Measurements from ENCODE around the gene CDH2. TPM values are rescaled to one million over a fixed set of nuclear protein-coding genes. Genes with fewer than 3 reads are reported as not detected.
A peak's percentile ranks its signal among the peaks of the same experiment; 100 is the strongest.

CDH2 gene
- 1 to 10 TPM in 11 of 12 donors, not detected in 1; 3.0 to 8.3 (median 5.7) TPM for polyA plus RNA-seq (ENCODE audit: insufficient read length in 12 of 12)
- long read RNA-seq, donor 1, full-length matches to known transcripts, result 2 of 2 reads
- long read RNA-seq, donor 1, partial matches to known transcripts, result 0 of 2 reads
- long read RNA-seq, donor 1, other reads (novel, unspliced or antisense), result 0 of 2 reads
- long read RNA-seq, donor 2, result 0 reads
- long read RNA-seq, donor 3, result 0 reads
- long read RNA-seq, donor 4, result 0 reads
- long read RNA-seq, donor 5, result 0 reads
- long read RNA-seq, donor 6, result 0 reads
- long read RNA-seq, donor 7, result 0 reads
- long read RNA-seq, donor 8, result 0 reads
- long read RNA-seq, donor 9, result 0 reads
- long read RNA-seq, donor 10, result 0 reads
- long read RNA-seq, donor 11, result 0 reads

GRCh38 chr18:28176948-28177827, at the start of gene CDH2:
CDH2 (minus strand) TSS chr18:28177130; CDS start chr18:28177022, 108 bp downstream.
- DNase-seq, result peak; percentile 80

DNA sequence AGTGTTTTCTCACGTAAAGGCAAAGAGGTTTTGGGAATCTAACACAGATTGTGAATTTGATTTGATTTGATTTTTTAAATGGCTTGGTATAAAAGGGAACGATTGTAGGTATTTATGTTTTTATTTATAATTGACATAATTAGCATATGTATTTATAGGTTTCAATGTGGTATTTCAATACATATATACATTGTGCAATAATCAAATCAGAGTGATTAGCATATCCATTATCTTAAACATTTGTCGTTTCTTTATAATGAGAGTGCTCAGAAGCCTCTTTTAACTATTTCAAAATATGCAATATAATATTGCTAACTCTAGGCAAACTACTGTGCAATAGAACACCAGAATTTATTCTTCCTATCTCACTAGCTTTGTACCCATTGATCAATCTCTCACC, 35.1 kb upstream of the CDH2 start:
- DNase-seq, result no peak

GRCh38 chr18:28208712-28209265, 31.9 kb upstream of the CDH2 start:
- no peak for DNase-seq

DNA sequence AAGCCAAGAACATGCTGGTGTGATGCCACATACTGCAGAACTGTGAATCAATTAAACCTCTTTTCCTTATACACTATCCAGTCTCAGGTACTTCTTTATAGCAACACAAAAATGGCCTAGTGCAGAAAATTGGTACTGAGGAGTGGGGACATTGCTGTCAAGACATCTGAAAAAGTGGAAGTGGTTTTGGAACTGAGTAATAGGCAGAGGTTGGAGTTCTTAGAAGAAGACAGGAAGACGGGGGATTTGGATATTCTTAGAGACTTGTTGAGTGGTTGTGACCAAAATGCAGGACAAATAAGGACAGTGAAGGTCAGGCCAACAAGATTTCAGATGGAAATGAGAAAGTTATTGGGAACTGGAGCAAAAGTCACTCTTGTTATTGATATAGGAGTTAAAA, 31.3 kb upstream of the CDH2 start:
- DNase-seq, result no peak

DNA sequence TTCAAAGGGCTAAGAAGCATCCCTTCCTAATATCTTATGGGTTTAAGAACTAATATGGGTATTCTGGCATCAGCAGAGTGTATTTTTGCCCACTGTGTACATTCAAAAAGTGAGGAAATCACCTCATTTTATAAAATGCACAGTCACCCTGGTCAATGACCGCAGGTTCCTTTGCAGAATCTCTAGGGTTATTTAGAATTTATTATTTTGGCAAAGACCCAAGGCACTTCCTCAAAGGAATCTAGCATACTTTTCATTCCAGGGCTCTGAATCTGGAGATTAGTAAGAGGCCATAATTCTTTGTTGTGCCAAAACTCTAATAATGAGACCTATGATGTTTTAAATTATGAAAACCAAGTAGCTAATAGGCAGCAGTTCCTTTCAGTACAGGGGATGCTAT, 27.2 kb upstream of the CDH2 start:
- DNase-seq, result no peak

DNA sequence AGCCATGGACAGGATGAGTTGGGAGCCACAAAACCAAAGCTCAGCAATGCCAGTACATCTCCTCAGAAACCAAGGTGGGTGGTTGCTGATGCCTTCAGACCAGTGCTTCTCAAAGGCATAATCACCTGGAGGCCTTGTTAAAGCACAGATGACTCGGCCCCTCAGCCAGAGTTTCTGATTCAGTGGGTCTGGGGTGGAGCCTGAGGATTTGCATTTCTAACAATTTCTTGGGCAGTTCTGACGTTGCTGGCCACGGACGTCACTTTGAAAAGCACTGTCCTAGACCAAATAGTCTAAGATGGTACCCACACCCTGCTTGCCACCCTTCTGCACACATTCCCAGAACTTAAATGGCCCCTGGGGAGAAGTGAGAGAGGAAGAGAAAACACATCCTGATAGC, 24.1 kb upstream of the CDH2 start:
- DNase-seq, result no peak

DNA sequence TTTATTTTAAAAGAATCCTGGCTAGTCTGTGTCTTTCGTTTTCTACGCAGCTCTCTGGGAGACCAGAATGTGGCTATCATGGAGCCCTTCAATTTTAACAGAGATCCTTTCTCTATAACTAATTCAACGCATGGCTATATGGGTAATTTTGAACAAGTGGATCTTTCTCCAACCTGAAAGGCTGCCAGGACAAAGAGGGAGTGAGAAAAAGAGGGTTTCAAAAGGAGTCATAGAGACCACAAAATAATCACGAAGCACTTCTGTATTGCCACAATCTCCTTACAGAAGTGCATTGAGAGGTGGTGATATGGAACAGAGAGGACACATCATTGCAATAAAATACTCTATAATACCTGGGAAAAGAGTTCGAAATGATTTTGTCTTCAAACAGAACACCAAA, 21.7 kb upstream of the CDH2 start:
- DNase-seq, result no peak

DNA sequence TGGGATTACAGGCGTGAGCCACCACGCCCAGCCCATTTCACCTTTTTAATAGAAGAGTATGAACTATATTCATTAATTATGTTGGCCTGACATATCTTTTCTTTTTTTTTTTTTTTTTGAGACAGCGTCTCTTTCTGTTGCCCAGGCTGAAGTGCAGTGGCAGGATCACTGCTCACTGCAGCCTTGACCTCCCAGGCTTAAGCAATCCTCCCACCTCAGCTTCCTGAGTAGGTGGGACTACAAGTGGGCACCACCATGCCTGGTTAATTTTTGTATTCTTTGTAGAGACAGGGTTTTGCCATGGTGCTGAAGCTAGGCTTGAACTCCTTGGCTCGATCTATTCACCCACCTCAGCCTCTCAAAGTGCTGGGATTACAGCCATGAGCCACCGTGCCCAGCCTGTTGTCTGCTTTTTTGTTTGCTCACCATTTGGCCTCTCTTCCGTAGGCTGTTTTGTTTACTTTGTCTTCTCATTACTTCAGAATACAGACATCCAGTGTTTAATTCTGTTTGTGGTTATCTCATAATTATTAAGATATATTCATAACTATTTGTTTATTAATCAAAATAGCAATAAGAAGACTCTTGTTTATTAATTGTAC, 16.3 kb upstream of the CDH2 start:
- no peak for DNase-seq

DNA sequence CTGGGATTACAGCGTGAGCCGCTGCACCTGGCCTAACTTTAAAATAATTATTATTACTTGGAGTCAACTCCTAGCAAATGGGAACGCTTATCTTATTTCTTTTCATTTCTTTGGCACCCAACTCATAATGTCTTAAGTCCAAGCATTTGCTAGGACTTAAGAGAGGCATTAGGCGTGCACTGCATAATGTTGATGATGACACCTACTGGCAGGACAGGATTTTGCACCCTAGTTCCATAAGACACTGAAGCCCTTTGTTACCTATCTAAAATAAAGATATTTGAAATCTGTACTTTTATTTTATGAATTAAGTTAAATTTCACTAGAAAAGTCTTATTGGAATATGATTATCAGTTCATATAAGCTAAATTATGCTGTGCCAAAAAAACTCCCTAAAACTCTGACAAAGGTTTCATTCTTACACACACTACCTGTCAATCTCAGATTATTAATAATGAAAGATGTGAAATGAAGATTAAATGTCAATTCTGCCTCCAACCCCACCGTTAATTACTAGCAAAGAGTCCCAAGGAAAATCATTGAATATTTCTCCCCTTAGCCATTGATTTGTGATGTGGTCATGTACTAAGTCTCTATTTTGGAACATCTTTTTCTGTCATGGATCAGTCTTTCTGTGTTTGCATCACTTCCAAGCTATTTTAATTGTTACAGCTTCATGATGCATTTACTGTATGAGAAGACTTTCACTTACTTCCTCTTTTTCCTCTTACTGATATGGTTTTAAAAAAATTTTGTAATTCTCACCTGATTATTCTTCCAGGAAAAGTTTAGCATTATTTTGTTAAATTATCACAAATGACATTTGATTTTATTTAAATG, 12.7 kb upstream of the CDH2 start:
- DNase-seq, result no peak

DNA sequence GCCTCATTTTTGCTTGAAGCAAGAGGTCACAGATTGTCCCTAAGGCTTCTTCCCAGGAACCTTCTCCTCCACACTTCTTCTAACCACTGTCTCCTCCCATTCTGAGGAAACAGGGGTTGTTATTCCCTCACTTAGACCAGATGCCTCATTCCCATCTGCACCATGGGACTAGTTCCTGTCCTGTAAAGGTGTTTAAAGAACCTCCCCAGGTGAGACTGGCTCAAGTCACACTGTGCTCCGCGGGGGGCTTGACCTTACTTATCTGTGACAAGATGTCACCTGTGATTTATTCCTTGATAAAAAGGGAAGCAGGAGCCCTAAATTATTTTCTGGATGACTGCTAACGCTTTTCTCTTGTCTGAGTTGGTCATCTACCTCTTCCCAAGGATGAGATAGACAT, 8.2 kb upstream of the CDH2 start:
- no peak for DNase-seq

DNA sequence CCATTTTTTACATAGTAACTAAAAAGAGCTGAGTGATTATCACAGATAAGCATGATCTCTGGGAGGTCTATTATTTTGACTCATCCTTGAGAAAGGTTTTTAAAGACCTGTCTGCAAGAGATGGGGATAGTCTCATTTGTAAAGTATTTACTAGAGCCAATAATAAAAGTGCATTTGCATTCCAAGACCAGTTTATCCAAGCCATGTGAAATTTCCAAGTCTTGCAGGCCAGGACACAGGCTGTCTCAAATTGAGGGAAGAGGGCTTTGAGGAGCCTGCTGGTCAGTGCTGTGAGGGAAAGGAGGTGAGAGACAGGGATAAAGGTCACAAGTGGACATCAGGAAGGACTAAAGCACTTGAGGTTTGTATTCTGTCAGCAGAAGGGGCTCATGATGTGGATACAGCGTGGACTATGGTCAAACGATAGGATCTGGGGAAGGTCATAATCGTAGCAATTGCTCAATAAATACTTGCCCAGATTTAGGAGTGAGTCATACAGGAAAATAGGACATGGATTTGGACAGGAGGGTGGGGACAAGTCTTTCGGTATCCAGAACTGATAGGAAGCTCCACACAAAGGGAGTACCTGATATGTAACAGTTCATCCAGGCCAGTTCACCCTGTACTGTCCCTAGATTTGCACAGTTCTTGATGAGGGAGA, 6.6 kb upstream of the CDH2 start:
- DNase-seq, result no peak

DNA sequence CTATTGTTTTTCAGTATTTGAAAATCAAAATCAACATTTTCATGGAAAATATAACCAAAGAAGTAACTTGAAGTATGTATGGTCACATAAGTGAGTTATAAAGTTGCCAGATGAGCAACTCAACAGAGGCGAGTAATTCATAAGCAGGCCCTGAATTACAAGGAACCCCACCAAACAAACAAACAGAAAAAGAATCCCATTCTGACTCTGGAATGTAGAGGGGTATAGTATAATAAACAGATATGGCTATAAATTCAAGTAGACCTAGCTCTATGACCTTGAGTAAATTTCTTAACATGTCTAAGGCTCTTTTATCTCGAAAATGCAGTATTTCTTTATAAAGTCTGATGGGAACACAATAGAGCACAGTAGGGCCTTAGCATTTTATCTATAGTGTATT, 4.7 kb upstream of the CDH2 start:
- DNase-seq, result no peak

- DNase-seq, result no peak
Observed at GRCh38 chr18:28178720-28179119, 1.8 kb upstream of the CDH2 start.

GRCh38 chr18:28177828-28178635, 1.1 kb upstream of the CDH2 start:
- peak; percentile 26 for DNase-seq

DNA sequence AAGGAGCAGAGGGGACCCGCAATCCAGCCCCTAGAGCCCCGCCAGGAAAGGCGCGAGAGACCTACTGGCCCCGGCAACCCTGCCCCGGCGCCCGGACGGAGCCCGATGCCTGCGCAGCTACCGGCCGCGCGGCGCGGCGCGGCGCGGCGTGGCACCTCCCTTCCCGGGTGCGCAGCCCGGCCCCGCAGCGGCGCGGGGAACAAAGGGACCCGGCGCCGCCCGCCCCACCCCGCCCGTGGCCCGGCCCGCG, 307 bp downstream of the CDH2 start:
- DNase-seq, result no peak

- DNase-seq, result no peak
Observed at GRCh38 chr18:28175930-28176697, 816 bp downstream of the CDH2 start.

- DNase-seq, result peak; percentile 31
Observed at GRCh38 chr18:28175150-28175929, 1.6 kb downstream of the CDH2 start.

- DNase-seq, result no peak
Observed at GRCh38 chr18:28174181-28174905, 2.6 kb downstream of the CDH2 start.

All from muscle of arm (tissue), 14 donors.